Measurements from ENCODE around the gene MAGI1.

Gene MAGI1

GRCh38 chr3:65972765-65973164, 66.0 kb downstream of the MAGI1 start:
- no peak overlapping the region for H2BK120ac ChIP-seq (ENCODE audit: low read depth, low read length)
- H3K4ac ChIP-seq (ENCODE audit: low read depth in 1 of 2, low read length in 2 of 2) = no peak overlapping the region
- no peak overlapping the region for H3K4me2 ChIP-seq (ENCODE audit: low read length, poor library complexity, severe bottlenecking)
- H2BK5ac ChIP-seq (ENCODE audit: low read depth, low read length, poor library complexity, severe bottlenecking) = no peak overlapping the region
- peaks cover 2% of the 10 kb centered on the region for H3K4me1 ChIP-seq (ENCODE audit: control insufficient read depth, insufficient read depth, low read depth, low read length)
- peaks cover 0 to 3% of the 10 kb centered on the region in 2 experiments for H3K36me3 ChIP-seq (ENCODE audit: control insufficient read depth in 1 of 2, insufficient read depth in 2 of 2, low read depth in 1 of 2, low read length in 2 of 2)
- H3K14ac ChIP-seq (ENCODE audit: low read length in 2 of 2) = no peak overlapping the region
- no peak overlapping the region for H3K27ac ChIP-seq (ENCODE audit: low read length, poor library complexity, severe bottlenecking)
- H3K27me3 ChIP-seq (ENCODE audit: control insufficient read depth in 1 of 2, insufficient read depth in 1 of 2, low read length in 2 of 2) = no peaks in the 10 kb centered on the region
- H3K4me3 ChIP-seq (ENCODE audit: insufficient read depth in 1 of 2, low read depth in 1 of 2, low read length in 2 of 2) = no peak overlapping the region
- 100% methylated on average over 1 of the region's 1 CpG for WGBS
- H2BK15ac ChIP-seq (ENCODE audit: low read depth, poor library complexity, severe bottlenecking) = no peak overlapping the region
- no peak overlapping the region for H4K8ac ChIP-seq (ENCODE audit: low read length)
- no peak overlapping the region for H3K23ac ChIP-seq (ENCODE audit: low read length in 2 of 2)
- no peak overlapping the region for H2AK5ac ChIP-seq (ENCODE audit: low read length, severe bottlenecking)
- peaks cover 25% of the 10 kb centered on the region for H3K79me1 ChIP-seq (replicated peaks; ENCODE audit: low read length, poor library complexity, severe bottlenecking)
- DNase-seq = no peak
- H3K9me3 ChIP-seq (ENCODE audit: control insufficient read depth, low read length) = no peaks in the 10 kb centered on the region
- H4K91ac ChIP-seq (ENCODE audit: low read length) = no peak overlapping the region
- H3K9ac ChIP-seq (ENCODE audit: low read length) = no peak overlapping the region
- no peak overlapping the region for H3K18ac ChIP-seq (ENCODE audit: low read depth in 1 of 2, low read length in 2 of 2)
- H2AFZ ChIP-seq (ENCODE audit: low read depth, low read length) = no peak overlapping the region
- H2BK12ac ChIP-seq (ENCODE audit: low read length in 2 of 2) = no peak overlapping the region

GRCh38 chr3:65971293-65972252, 67.1 kb downstream of the MAGI1 start:
- H3K36me3 ChIP-seq (ENCODE audit: control insufficient read depth in 1 of 2, insufficient read depth in 2 of 2, low read depth in 1 of 2, low read length in 2 of 2) = peaks cover 0 to 3% of the 10 kb centered on the region in 2 experiments
- no peak overlapping the region for H2BK15ac ChIP-seq (ENCODE audit: low read depth, poor library complexity, severe bottlenecking)
- no peak overlapping the region for H2AFZ ChIP-seq (ENCODE audit: low read depth, low read length)
- no peak overlapping the region for H3K4me3 ChIP-seq (ENCODE audit: insufficient read depth in 1 of 2, low read depth in 1 of 2, low read length in 2 of 2)
- no peak overlapping the region for H3K23ac ChIP-seq (ENCODE audit: low read length in 2 of 2)
- peaks cover 2% of the 10 kb centered on the region for H3K4me1 ChIP-seq (ENCODE audit: control insufficient read depth, insufficient read depth, low read depth, low read length)
- 47% methylated on average over 7 of the region's 7 CpGs for WGBS
- peak overlapping the region in 1 of 2 experiments; percentile 11 for H3K18ac ChIP-seq (ENCODE audit: low read depth in 1 of 2, low read length in 2 of 2)
- no peaks in the 10 kb centered on the region for H3K27me3 ChIP-seq (ENCODE audit: control insufficient read depth in 1 of 2, insufficient read depth in 1 of 2, low read length in 2 of 2)
- no peak overlapping the region for H4K8ac ChIP-seq (ENCODE audit: low read length)
- DNase-seq = no peak
- H3K4ac ChIP-seq (ENCODE audit: low read depth in 1 of 2, low read length in 2 of 2) = no peak overlapping the region
- no peak overlapping the region for H2BK5ac ChIP-seq (ENCODE audit: low read depth, low read length, poor library complexity, severe bottlenecking)
- peak overlapping the region; percentile 67 for H2AK5ac ChIP-seq (ENCODE audit: low read length, severe bottlenecking)
- peak overlapping the region; percentile 5 for H3K9ac ChIP-seq (ENCODE audit: low read length)
- H2BK12ac ChIP-seq (ENCODE audit: low read length in 2 of 2) = peak overlapping the region in 1 of 2 experiments; percentile 31
- no peak overlapping the region for H4K91ac ChIP-seq (ENCODE audit: low read length)
- H3K4me2 ChIP-seq (ENCODE audit: low read length, poor library complexity, severe bottlenecking) = no peak overlapping the region
- no peaks in the 10 kb centered on the region for H3K9me3 ChIP-seq (ENCODE audit: control insufficient read depth, low read length)
- no peak overlapping the region for H2BK120ac ChIP-seq (ENCODE audit: low read depth, low read length)
- H3K79me1 ChIP-seq (replicated peaks; ENCODE audit: low read length, poor library complexity, severe bottlenecking) = peaks cover 29% of the 10 kb centered on the region
- H3K27ac ChIP-seq (ENCODE audit: low read length, poor library complexity, severe bottlenecking) = no peak overlapping the region
- H3K14ac ChIP-seq (ENCODE audit: low read length in 2 of 2) = no peak overlapping the region

- Histone ChIP-seq H3K79me1 (replicated peaks; ENCODE audit: low read length, poor library complexity, severe bottlenecking) (peaks cover 34% of the 10 kb centered on the region), H2BK5ac (ENCODE audit: low read depth, low read length, poor library complexity, severe bottlenecking) (no peak overlapping the region), H3K9ac (ENCODE audit: low read length) (no peak overlapping the region), H2BK15ac (ENCODE audit: low read depth, poor library complexity, severe bottlenecking) (no peak overlapping the region), H3K4me3 (ENCODE audit: insufficient read depth in 1 of 2, low read depth in 1 of 2, low read length in 2 of 2) (no peak overlapping the region), H2AK5ac (ENCODE audit: low read length, severe bottlenecking) (no peak overlapping the region), H4K8ac (ENCODE audit: low read length) (no peak overlapping the region), H4K91ac (ENCODE audit: low read length) (no peak overlapping the region), H3K27ac (ENCODE audit: low read length, poor library complexity, severe bottlenecking) (no peak overlapping the region), H3K23ac (ENCODE audit: low read length in 2 of 2) (no peak overlapping the region), H3K4me1 (ENCODE audit: control insufficient read depth, insufficient read depth, low read depth, low read length) (peaks cover 4% of the 10 kb centered on the region), H3K18ac (ENCODE audit: low read depth in 1 of 2, low read length in 2 of 2) (no peak overlapping the region), H3K4ac (ENCODE audit: low read depth in 1 of 2, low read length in 2 of 2) (no peak overlapping the region), H3K27me3 (ENCODE audit: control insufficient read depth in 1 of 2, insufficient read depth in 1 of 2, low read length in 2 of 2) (no peaks in the 10 kb centered on the region), H2BK120ac (ENCODE audit: low read depth, low read length) (no peak overlapping the region), H3K4me2 (ENCODE audit: low read length, poor library complexity, severe bottlenecking) (no peak overlapping the region), H2BK12ac (ENCODE audit: low read length in 2 of 2) (no peak overlapping the region), H3K14ac (ENCODE audit: low read length in 2 of 2) (no peak overlapping the region), H3K36me3 (ENCODE audit: control insufficient read depth in 1 of 2, insufficient read depth in 2 of 2, low read depth in 1 of 2, low read length in 2 of 2) (no peaks in the 10 kb centered on the region), H2AFZ (ENCODE audit: low read depth, low read length) (no peak overlapping the region), H3K9me3 (ENCODE audit: control insufficient read depth, low read length) (no peaks in the 10 kb centered on the region)
- 74% methylated on average over 4 of the region's 5 CpGs for WGBS
- DNase-seq = no peak
Measured at GRCh38 chr3:65968996-65969395, 69.7 kb downstream of the MAGI1 start.

GRCh38 chr3:65967451-65967850, 71.3 kb downstream of the MAGI1 start:
- H4K8ac ChIP-seq (ENCODE audit: low read length) = no peak overlapping the region
- 91% methylated on average over 3 of the region's 3 CpGs for WGBS
- H3K18ac ChIP-seq (ENCODE audit: low read depth in 1 of 2, low read length in 2 of 2) = no peak overlapping the region
- no peak overlapping the region for H2BK15ac ChIP-seq (ENCODE audit: low read depth, poor library complexity, severe bottlenecking)
- H3K79me1 ChIP-seq (replicated peaks; ENCODE audit: low read length, poor library complexity, severe bottlenecking) = peaks cover 33% of the 10 kb centered on the region
- H3K4me1 ChIP-seq (ENCODE audit: control insufficient read depth, insufficient read depth, low read depth, low read length) = peaks cover 7% of the 10 kb centered on the region
- no peak overlapping the region for H3K4me3 ChIP-seq (ENCODE audit: insufficient read depth in 1 of 2, low read depth in 1 of 2, low read length in 2 of 2)
- H3K4ac ChIP-seq (ENCODE audit: low read depth in 1 of 2, low read length in 2 of 2) = no peak overlapping the region
- no peak overlapping the region for H3K23ac ChIP-seq (ENCODE audit: low read length in 2 of 2)
- H2AK5ac ChIP-seq (ENCODE audit: low read length, severe bottlenecking) = no peak overlapping the region
- no peak overlapping the region for H2AFZ ChIP-seq (ENCODE audit: low read depth, low read length)
- no peak overlapping the region for H2BK5ac ChIP-seq (ENCODE audit: low read depth, low read length, poor library complexity, severe bottlenecking)
- no peak overlapping the region for H3K14ac ChIP-seq (ENCODE audit: low read length in 2 of 2)
- no peak overlapping the region for H4K91ac ChIP-seq (ENCODE audit: low read length)
- no peaks in the 10 kb centered on the region for H3K36me3 ChIP-seq (ENCODE audit: control insufficient read depth in 1 of 2, insufficient read depth in 2 of 2, low read depth in 1 of 2, low read length in 2 of 2)
- H3K27me3 ChIP-seq (ENCODE audit: control insufficient read depth in 1 of 2, insufficient read depth in 1 of 2, low read length in 2 of 2) = no peaks in the 10 kb centered on the region
- H2BK120ac ChIP-seq (ENCODE audit: low read depth, low read length) = no peak overlapping the region
- DNase-seq = no peak
- no peak overlapping the region for H3K4me2 ChIP-seq (ENCODE audit: low read length, poor library complexity, severe bottlenecking)
- no peaks in the 10 kb centered on the region for H3K9me3 ChIP-seq (ENCODE audit: control insufficient read depth, low read length)
- H2BK12ac ChIP-seq (ENCODE audit: low read length in 2 of 2) = no peak overlapping the region
- no peak overlapping the region for H3K9ac ChIP-seq (ENCODE audit: low read length)
- H3K27ac ChIP-seq (ENCODE audit: low read length, poor library complexity, severe bottlenecking) = no peak overlapping the region
